ENCODE data around the gene PSMD9.
"Not testable (repeated sequence)": the region's sequence is repeated elsewhere in the genome, so short reads cannot be mapped to it uniquely, and the experiment has no call there.

The PSMD9 gene

GRCh38 chr12:121926874-121927706 lies 38.5 kb downstream of the PSMD9 start:
- DNase-seq, result no peak

- no peak for DNase-seq
Measured at GRCh38 chr12:121927813-121928212, 39.2 kb downstream of the PSMD9 start.

GRCh38 chr12:121929545-121929944 lies 41.0 kb downstream of the PSMD9 start:
- DNase-seq, result not testable (repeated sequence)

GRCh38 chr12:121930862-121931261 lies 42.3 kb downstream of the PSMD9 start:
- no peak for DNase-seq

DNA sequence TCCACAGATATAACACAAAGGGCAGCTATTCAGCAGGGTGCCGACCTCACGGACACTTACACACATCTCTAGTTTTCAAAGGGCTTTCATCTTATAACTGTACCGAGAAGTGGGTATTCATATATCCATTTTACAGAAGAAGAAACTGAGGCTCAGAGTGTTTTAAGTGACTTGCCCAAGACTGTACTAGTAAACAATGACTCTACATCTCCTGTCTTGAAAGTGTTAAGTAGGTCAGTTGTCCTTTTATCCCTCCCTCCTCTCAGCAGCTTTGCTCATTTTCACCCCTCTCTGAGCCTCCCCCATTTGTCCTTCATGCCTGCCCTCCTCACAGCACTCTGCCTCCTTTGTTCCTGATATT lies 43.6 kb downstream of the PSMD9 start:
- no peak for DNase-seq

GRCh38 chr12:121932914-121933521 lies 44.4 kb downstream of the PSMD9 start:
- no peak for DNase-seq

- no peak for DNase-seq
Measured at GRCh38 chr12:121933522-121934308, 45.1 kb downstream of the PSMD9 start.

DNA sequence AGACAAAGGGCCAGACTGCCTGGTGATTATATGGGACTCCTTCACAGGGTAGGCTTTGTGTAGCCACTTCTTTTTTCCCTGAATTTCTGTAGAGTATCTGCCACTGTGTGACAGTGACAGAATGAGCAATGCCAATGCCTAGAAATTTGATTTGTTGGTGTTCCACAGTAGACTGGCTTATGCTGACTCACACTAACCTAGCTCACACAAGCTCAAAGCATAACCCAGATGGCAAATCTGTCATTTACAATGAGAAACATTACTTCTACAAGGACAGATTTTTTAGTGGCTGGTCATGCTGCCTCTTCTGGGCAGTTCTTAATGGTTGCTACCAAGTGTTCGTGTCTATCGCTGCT lies 45.7 kb downstream of the PSMD9 start:
- DNase-seq, result no peak

GRCh38 chr12:121937654-121938053 lies 49.1 kb downstream of the PSMD9 start:
- no peak for DNase-seq

- no peak for DNase-seq
Measured at GRCh38 chr12:121939186-121939585, 50.6 kb downstream of the PSMD9 start.

DNA sequence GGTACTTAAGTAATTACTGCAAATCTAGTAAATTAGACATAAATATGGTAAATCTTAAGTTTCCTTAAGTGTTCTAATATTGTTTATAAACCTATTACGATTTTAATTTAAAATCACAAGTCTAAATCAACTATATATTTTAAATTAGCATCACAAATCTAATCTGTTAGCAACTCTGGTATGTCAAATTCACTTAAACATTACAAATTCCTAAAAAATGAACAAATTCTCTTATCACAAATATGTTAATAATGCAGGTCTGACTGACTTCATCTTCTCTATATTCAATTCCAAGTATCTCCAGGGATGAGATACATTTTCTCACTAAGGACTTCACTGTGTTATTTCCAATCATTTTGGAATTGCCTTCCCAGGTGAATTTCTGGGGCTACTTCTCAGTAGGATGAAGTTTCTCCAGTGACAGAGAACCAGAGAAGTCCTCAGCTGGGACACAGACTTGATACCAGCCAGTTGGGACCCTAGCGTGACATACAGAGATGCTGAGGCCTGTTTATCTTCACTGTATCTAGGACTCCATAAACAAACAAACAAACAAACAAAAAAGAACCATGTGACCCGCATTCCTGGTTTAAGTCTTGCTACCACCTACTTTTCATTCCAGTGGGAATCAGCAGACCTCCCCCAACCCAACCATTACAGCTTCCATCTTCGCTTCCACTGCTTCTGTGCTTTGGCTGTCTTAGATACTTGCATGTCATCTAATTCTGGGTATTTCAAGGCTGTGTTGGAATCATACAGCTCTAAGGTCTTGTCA lies 51.6 kb downstream of the PSMD9 start:
- no peak for DNase-seq

DNA sequence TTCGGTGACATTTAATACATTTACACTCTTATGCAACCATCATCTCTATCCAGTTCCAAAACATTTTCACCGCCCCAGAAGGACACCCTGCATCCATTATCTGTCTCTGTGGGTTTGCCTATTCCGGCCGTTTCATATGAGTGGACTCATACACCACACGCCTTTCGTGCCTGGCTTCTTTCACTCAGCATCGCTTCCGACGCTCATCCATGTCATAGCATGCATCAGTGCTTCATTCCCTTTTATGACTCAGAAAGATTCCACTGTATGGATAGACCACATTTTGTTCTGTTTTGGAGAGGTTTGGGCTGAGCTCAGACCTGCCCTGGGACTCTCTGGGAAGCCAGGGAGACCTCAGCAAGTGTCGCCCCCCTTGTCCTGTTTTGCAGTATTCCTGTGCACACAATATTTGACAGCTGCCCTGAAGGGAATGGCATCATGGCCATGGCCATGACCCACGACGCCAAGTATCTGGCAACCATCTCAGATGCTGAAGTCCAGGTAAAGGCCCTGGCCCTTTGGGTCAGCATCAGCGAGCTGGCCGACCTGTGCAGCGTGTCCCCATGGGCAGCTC lies 53.6 kb downstream of the PSMD9 start:
- DNase-seq, result no peak

DNA sequence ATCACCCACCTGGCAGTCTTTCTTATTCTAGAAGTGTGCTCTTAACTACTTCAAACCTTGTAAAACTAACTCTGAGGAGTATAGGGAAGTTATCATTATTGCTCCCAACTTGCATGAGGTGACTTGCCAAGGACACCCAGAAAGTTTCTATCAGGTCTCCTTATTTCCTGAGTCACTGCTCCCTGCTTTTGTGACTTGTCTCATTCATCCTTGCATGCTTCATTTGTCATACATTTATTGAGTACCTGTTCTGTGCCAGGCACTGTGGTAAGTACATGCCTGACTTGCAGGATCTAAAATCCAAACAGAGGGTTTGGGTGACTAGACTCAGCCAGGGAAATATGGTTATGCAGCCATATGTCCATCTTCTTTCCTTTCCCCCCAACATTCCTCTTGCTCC lies 55.3 kb downstream of the PSMD9 start:
- no peak for DNase-seq

DNA sequence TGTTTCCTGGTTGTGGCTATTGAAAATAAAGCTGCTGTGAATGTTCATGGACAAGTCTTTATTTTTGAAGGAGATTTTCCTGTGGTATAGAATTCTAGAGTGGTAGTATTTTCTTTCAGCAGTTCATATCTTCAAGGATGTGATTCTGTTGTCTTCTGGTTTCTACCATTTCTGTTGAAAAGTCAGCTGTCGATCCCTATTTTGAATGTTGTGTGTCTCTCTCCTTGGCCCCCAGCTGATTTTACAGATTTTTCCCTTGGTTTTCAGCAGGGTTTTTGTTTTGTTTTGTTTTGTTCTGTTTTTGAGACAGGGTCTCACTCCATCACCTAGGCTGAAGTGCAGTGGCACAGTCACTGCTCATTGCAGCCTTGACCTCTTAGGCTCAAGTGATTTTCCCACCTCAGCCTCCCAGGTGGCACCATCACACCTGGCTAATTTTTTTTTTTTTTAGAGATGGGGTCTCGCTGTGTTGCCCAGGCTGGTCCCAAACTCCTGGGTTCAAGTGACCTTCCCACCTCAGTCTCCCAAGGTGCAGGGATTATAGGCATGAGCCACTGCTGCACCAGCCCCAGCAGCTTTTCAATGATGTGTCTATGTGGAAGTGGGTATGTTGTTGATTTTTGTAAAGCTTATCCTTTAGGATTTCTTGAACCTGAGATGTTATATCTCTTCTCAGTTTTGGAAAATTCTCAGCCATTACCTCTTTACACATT lies 57.9 kb downstream of the PSMD9 start:
- no peak for DNase-seq

DNA sequence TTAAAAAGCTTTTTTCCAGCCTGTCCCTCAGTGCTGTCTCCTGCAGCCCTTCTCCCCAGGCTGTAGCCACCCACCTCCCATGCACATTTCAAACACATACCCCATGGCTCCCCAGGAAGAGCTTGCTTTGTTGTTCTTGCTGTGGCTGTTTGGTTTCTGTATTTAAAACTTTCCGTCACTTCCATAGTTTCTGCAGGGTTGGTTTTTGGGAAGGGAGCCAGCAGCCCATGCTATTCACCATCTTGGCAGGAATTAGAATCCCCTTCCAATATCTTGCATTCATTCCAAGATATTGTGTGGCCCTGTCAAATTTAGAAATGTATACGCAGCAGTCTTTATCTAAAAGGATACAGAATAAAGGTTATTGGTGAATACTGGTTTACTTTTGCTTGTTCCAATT lies 59.4 kb downstream of the PSMD9 start:
- no peak for DNase-seq

- DNase-seq, result no peak
Measured at GRCh38 chr12:121949648-121950397, 61.2 kb downstream of the PSMD9 start.

DNA sequence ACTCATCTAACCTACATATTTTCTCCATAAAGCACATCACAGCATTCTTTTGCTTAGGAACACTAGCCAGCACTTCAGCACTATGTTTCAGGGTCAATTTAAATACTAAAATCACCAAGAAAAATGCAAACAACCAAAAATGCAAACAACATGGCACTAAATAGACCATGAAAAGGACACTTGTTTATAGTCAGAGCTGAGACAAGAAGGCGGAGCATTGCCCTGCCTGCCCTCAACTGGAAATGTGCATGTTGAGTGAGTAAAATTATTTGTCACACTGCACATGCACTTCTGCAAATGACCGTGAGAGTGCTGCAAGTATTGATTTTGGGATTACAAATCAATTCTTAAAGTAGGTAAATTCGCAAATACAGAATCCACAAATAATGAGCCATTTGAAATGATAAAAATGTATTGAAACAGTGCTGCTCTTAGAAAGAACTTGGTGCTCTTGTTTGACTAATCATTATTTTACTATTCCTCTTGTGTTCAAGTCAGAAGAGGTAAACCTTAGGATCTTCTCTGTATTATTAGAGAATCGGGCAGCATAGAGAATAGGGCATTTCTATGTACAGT lies 64.6 kb downstream of the PSMD9 start:
- DNase-seq, result no peak

DNA sequence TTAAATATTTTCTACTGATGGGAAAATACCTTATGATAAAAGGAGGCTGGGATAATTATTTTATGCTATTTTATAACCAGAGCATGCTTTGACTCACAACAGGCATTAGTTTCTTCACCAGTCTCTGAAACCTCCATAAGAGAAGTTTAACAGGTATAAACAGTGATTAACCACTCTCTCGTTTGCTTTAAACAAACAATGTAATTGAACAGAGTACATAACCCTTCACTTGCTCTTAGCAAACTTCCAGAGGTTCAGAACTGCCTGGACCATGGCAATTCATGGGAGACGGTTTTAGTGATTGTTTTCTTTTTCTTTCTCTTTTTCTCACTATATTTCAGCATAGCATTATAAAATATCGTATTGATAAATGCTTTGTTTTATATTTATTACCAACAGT lies 65.1 kb downstream of the PSMD9 start:
- DNase-seq, result no peak

DNA sequence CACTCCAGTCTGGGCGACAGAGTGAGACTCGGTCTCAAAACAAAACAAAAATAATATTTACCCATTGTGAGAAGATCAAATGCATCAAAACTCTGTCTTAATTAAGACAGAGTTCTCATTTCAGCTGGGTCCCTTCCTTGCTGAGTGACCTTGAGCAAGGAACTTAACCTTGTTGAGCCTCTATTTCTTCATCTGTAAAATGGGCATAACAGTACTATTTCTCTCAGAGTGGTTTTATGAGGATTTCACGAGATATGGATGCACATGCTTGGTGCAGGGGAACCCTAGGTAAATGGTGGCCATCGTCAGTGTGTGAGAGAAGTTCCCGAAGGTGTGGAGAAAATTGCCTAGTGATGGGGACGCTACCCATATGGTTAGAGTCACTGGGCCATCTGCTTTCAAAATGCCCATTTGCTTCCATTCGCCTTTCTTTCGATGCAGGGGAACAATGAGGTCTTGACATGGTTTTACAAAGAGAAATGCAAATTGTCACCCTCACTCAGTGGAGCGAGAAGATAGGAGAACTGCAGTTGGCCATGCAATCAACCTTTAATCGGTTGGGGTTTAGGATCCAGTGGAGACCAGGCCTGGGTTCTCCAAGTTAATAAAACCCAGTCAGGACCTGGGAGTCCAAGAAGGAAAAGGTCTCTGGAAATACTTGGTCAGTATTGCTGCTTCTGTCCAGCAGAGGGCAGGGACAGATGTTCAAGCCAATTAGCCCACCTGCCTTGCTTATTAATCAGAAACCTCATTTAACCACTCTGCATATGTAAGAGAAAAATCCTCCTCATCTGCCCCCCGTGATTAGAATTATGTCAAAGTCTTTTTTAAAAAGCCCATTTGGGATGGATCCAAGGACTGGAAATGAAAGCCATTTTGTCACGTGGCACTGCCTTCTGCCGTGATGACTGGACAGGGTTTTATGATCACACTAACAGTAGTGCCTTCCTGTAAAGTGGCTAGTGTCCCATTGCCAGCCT lies 67.0 kb downstream of the PSMD9 start:
- DNase-seq, result no peak
